ENCODE data around the gene SSR1. TPM values are rescaled to one million over a fixed set of nuclear protein-coding genes. Genes with fewer than 3 reads are reported as not detected.
A peak's percentile ranks its signal among the peaks of the same experiment; 100 is the strongest.
"Not testable (repeated sequence)": the region's sequence is repeated elsewhere in the genome, so short reads cannot be mapped to it uniquely, and the experiment has no call there.

SSR1 gene
- total RNA-seq, 1 donor: 205 TPM

- no peak for TF ChIP-seq CTCF (IDR thresholded peaks at IDR 0.05; ENCODE audit: insufficient read depth, low read length)
- peak; percentile 69 for DNase-seq (ENCODE audit: low read depth)
- H3K4me3 ChIP-seq (ENCODE audit: low read depth, low read length): no peak overlapping the region
These were observed 20.3 kb downstream of the SSR1 start for GRCh38 chr6:7292596-7293255.

GRCh38 chr6:7290079-7290478, 22.9 kb downstream of the SSR1 start:
- no peak for TF ChIP-seq CTCF (IDR thresholded peaks at IDR 0.05; ENCODE audit: insufficient read depth, low read length)
- no peak for DNase-seq (ENCODE audit: low read depth)
- H3K4me3 ChIP-seq (ENCODE audit: low read depth, low read length): no peak overlapping the region

- H3K4me3 ChIP-seq (ENCODE audit: low read depth, low read length): no peak overlapping the region
- DNase-seq (ENCODE audit: low read depth): no peak
- no peak for TF ChIP-seq CTCF (IDR thresholded peaks at IDR 0.05; ENCODE audit: insufficient read depth, low read length)
These were observed 27.6 kb downstream of the SSR1 start for GRCh38 chr6:7285416-7285815.

GRCh38 chr6:7283676-7284075, 29.3 kb downstream of the SSR1 start:
- H3K4me3 ChIP-seq (ENCODE audit: low read depth, low read length): no peak overlapping the region
- TF ChIP-seq CTCF (IDR thresholded peaks at IDR 0.05; ENCODE audit: insufficient read depth, low read length): no peak

GRCh38 chr6:7282097-7282906, 30.7 kb downstream of the SSR1 start:
- TF ChIP-seq CTCF (IDR thresholded peaks at IDR 0.05; ENCODE audit: insufficient read depth, low read length): no peak
- no peak for DNase-seq (ENCODE audit: low read depth)
- no peak overlapping the region for H3K4me3 ChIP-seq (ENCODE audit: low read depth, low read length)

More at GRCh38 chr6:7283676-7284075, 29.3 kb downstream of the SSR1 start:
- no peak for DNase-seq (ENCODE audit: low read depth)

GRCh38 chr6:7276199-7276524, 36.8 kb downstream of the SSR1 start:
- no peak overlapping the region for H3K4me3 ChIP-seq (ENCODE audit: low read depth, low read length)
- DNase-seq (ENCODE audit: low read depth): no peak
- TF ChIP-seq CTCF (IDR thresholded peaks at IDR 0.05; ENCODE audit: insufficient read depth, low read length): no peak

GRCh38 chr6:7274525-7274924, 38.5 kb downstream of the SSR1 start:
- not testable (repeated sequence) for DNase-seq (ENCODE audit: low read depth); H3K4me3 ChIP-seq (ENCODE audit: low read depth, low read length)
